IMR-90 (cell line): Measurements from ENCODE around the gene ARHGEF17. TPM values are rescaled to one million over a fixed set of nuclear protein-coding genes. Genes with fewer than 3 reads are reported as not detected.

Source experiments
- ATAC-seq: fragments of 200-7000 bp; cut with Tn5 transposase; 2 replicates; pipeline ENCODE4 v1.9.1; 2020; ENCODE audit warnings: low read depth, mild to moderate bottlenecking, moderate library complexity
- BruUV-seq: library from RNA; stranded (reverse); fragments of 400-500 nt; replicated peaks from 2 replicates; lab custom pipeline; 2021; lab: Mats Ljungman, UMichigan
- CTCF ChIA-PET: fragments of 300-600 bp; formaldehyde crosslinking; extraction: SDS; loops from one replicate; lab custom pipeline; 2021; ENCODE audit warnings: antibody characterized with exemption; lab: Yijun Ruan, JAX
- POLR2A ChIA-PET: fragments of 300-600 bp; sonication (Branson Sonifier 250); formaldehyde crosslinking; loops from one replicate; lab custom pipeline; 2022; ENCODE audit warnings: antibody characterized with exemption; ENCODE audit not compliant: unreplicated experiment; lab: Charles Lee
- DNase-seq: peaks from one replicate; pipeline ENCODE4 v3.0.0; 2013
- H2AFZ ChIP-seq: replicated peaks from 2 replicates; pipeline ENCODE3; 2013; ENCODE audit warnings: low read length, mild to moderate bottlenecking; ENCODE audit not compliant: poor library complexity
- H2AK5ac ChIP-seq: 2 replicates; pipeline ENCODE4 v1.6.1; 2013; ENCODE audit warnings: low read depth, low read length, inconsistent platforms
- H2AK9ac ChIP-seq: replicated peaks from 2 replicates; pipeline ENCODE3; 2013; ENCODE audit warnings: mild to moderate bottlenecking, low read depth, low read length, moderate library complexity; ENCODE audit not compliant: poor library complexity
- H2BK120ac ChIP-seq: 2 replicates; pipeline ENCODE4 v1.6.1; 2013; ENCODE audit warnings: low read depth, low read length, inconsistent platforms
- H2BK15ac ChIP-seq: 3 replicates; pipeline ENCODE4 v1.6.1; 2013; ENCODE audit warnings: low read depth, low read length, inconsistent platforms
- H2BK20ac ChIP-seq: 2 replicates; pipeline ENCODE4 v1.6.1; 2013; ENCODE audit warnings: low read depth, mild to moderate bottlenecking, inconsistent platforms, low read length, moderate library complexity
- H2BK5ac ChIP-seq: 2 replicates; pipeline ENCODE4 v1.6.1; 2013; ENCODE audit warnings: mild to moderate bottlenecking, low read depth, low read length, inconsistent platforms; ENCODE audit not compliant: poor library complexity, severe bottlenecking
- H3K14ac ChIP-seq: replicated peaks from 2 replicates; pipeline ENCODE4 v1.6.1; 2013; ENCODE audit warnings: low read depth, low read length, inconsistent platforms
- H3K18ac ChIP-seq: 2 replicates; pipeline ENCODE4 v1.6.1; 2013; ENCODE audit warnings: low read depth, low read length, control low read depth
- H3K23ac ChIP-seq: 2 replicates; pipeline ENCODE4 v1.6.1; 2013; ENCODE audit warnings: low read depth, low read length, inconsistent platforms
- H3K27ac ChIP-seq: 2 replicates; pipeline ENCODE4 v1.5.1; 2013; ENCODE audit warnings: mild to moderate bottlenecking, control low read depth, low read length; ENCODE audit not compliant: insufficient read depth
- H3K27me3 ChIP-seq: 2 replicates; pipeline ENCODE4 v1.6.1; 2013; ENCODE audit warnings: low read length; ENCODE audit not compliant: control insufficient read depth, insufficient read depth
- H3K36me3 ChIP-seq: 2 replicates; pipeline ENCODE4 v1.6.1; 2013; ENCODE audit warnings: low read length, mixed read lengths; ENCODE audit not compliant: control insufficient read depth, insufficient read depth
- H3K4ac ChIP-seq: 2 replicates; pipeline ENCODE4 v1.6.1; 2013; ENCODE audit warnings: low read depth, low read length, inconsistent platforms
- H3K4me1 ChIP-seq: 2 replicates; pipeline ENCODE4 v1.6.1; 2013; ENCODE audit warnings: low read length, mixed read lengths; ENCODE audit not compliant: control insufficient read depth, insufficient read depth
- H3K4me2 ChIP-seq: 2 replicates; pipeline ENCODE4 v1.6.1; 2013; ENCODE audit warnings: low read depth, mild to moderate bottlenecking, control low read depth, low read length, moderate library complexity
- H3K4me3 ChIP-seq: 2 replicates; pipeline ENCODE4 v1.5.1; 2013; ENCODE audit warnings: low read depth, mild to moderate bottlenecking, control low read depth, low read length, moderate library complexity; ENCODE audit not compliant: insufficient read depth
- H3K56ac ChIP-seq: 2 replicates; pipeline ENCODE4 v1.6.1; 2013; ENCODE audit warnings: low read length, inconsistent platforms; ENCODE audit not compliant: insufficient read depth; ENCODE audit errors: extremely low read depth
- H3K79me1 ChIP-seq, 2 experiments: 2 replicates each; pipeline ENCODE4 v1.6.1; 2013; ENCODE audit warnings: low read length in 2 of 2, inconsistent platforms in 1 of 2, low read depth in 1 of 2
- H3K9ac ChIP-seq: 2 replicates; pipeline ENCODE4 v1.6.1; 2013; ENCODE audit warnings: low read depth, low read length, control low read depth
- H3K9me1 ChIP-seq: 2 replicates; pipeline ENCODE4 v1.6.1; 2013; ENCODE audit warnings: low read length, inconsistent platforms; ENCODE audit not compliant: insufficient read depth
- H3K9me3 ChIP-seq: 2 replicates; pipeline ENCODE4 v1.6.1; 2013; ENCODE audit warnings: low read length; ENCODE audit not compliant: control insufficient read depth, insufficient read depth
- H4K20me1 ChIP-seq: 2 replicates; pipeline ENCODE4 v1.6.1; 2013; ENCODE audit warnings: low read length, inconsistent platforms; ENCODE audit not compliant: insufficient read depth
- H4K5ac ChIP-seq: 2 replicates; pipeline ENCODE4 v1.6.1; 2013; ENCODE audit warnings: mild to moderate bottlenecking, low read depth, low read length, control low read depth
- H4K8ac ChIP-seq, 2 experiments: 2 replicates each; pipeline ENCODE4 v1.6.1; 2013; ENCODE audit warnings: low read depth in 2 of 2, low read length in 2 of 2, control low read depth in 1 of 2, inconsistent platforms in 1 of 2
- H4K91ac ChIP-seq: 2 replicates; pipeline ENCODE4 v1.6.1; 2013; ENCODE audit warnings: low read depth, low read length, inconsistent platforms; ENCODE audit not compliant: insufficient read depth
- BHLHE40 ChIP-seq: fragments of 150-350 bp; IDR thresholded peaks from 2 replicates; pipeline ENCODE4 v1.6.1; 2016; ENCODE audit warnings: mild to moderate bottlenecking, low read depth, low read length
- CEBPB ChIP-seq: IDR thresholded peaks from 2 replicates; pipeline ENCODE4 v1.6.1; 2012; ENCODE audit warnings: low read depth, low read length, improper control_type of control experiment
- CHD1 ChIP-seq: IDR thresholded peaks from 2 replicates; pipeline ENCODE4 v1.6.1; 2012; ENCODE audit warnings: low read depth, low read length, improper control_type of control experiment
- CTCF ChIP-seq: conservative IDR thresholded peaks from 2 replicates; pipeline ENCODE4 v1.5.1; 2012; ENCODE audit warnings: mild to moderate bottlenecking, low read depth, low read length, improper control_type of control experiment
- ELK1 ChIP-seq: fragments of 150-350 bp; IDR thresholded peaks from 2 replicates; pipeline ENCODE4 v1.6.1; 2016; ENCODE audit warnings: low read depth, mild to moderate bottlenecking, low read length, moderate library complexity, borderline replicate concordance
- FOS ChIP-seq: fragments of 150-350 bp; IDR thresholded peaks from 2 replicates; pipeline ENCODE4 v1.6.1; 2016; ENCODE audit warnings: low read depth, low read length
- MXI1 ChIP-seq: IDR thresholded peaks from 2 replicates; pipeline ENCODE4 v1.6.1; 2012; ENCODE audit warnings: low read depth, mild to moderate bottlenecking, low read length, moderate library complexity, borderline replicate concordance
- POLR2A ChIP-seq: IDR thresholded peaks from 2 replicates; pipeline ENCODE4 v1.6.1; 2012; ENCODE audit warnings: mild to moderate bottlenecking, low read depth, low read length
- RAD21 ChIP-seq: IDR thresholded peaks from 2 replicates; pipeline ENCODE4 v1.6.1; 2012; ENCODE audit warnings: low read length, improper control_type of control experiment
- RCOR1 ChIP-seq: IDR thresholded peaks from 2 replicates; pipeline ENCODE4 v1.6.1; 2012; ENCODE audit warnings: mild to moderate bottlenecking, low read length, improper control_type of control experiment; ENCODE audit not compliant: insufficient replicate concordance
- RFX5 ChIP-seq: IDR thresholded peaks from 2 replicates; pipeline ENCODE4 v1.8.0; 2012; ENCODE audit warnings: low read depth, mild to moderate bottlenecking, low read length, moderate library complexity
- SMC3 ChIP-seq: fragments of 150-350 bp; IDR thresholded peaks from 2 replicates; pipeline ENCODE4 v1.6.1; 2016; ENCODE audit warnings: low read depth, mild to moderate bottlenecking, antibody characterized with exemption, low read length, moderate library complexity
- USF2 ChIP-seq: fragments of 150-350 bp; IDR thresholded peaks from 2 replicates; pipeline ENCODE4 v1.6.1; 2017; ENCODE audit warnings: mild to moderate bottlenecking, antibody characterized with exemption, low read length, low read depth
- WGBS, 2 experiments: methylation state at CpG; one replicate each; pipeline versions ENCODE4 v1.1.5 to v1.1.7; 2013; ENCODE audit warnings: missing lambda C conversion rate in 2 of 2; ENCODE audit not compliant: insufficient read length in 1 of 2; ENCODE audit errors: extremely low coverage in 2 of 2; 5-methylcytosine and 5-hydroxymethylcytosine counted together
- dilution Hi-C: fragments of 300-500 bp; cut with HindIII; formaldehyde crosslinking; loops from one replicate; pipeline ENCODE4 v1.14.3; 2018; ENCODE audit warnings: low sequenced_read_pairs; ENCODE audit not compliant: unreplicated experiment
- in situ Hi-C: fragments of 300-500 bp; cut with MboI; formaldehyde crosslinking; loops from 3 replicates; pipeline ENCODE4 v1.14.3; 2019; ENCODE audit warnings: low sequenced_read_pairs, inconsistent platforms, mixed read lengths
- intact Hi-C: fragments of 100-400 bp; cut with micrococcal nuclease; formaldehyde crosslinking; loops from 2 replicates; pipeline ENCODE4 v1.10.0; 2022
- polyA plus RNA-seq, 3 experiments: library from polyadenylated mRNA; depleted of rRNA; stranded (reverse); fragments of >200 nt; gene quantifications; 2 replicates each; pipeline ENCODE4 v1.2.3, GENCODE V29; 2012; ENCODE audit warnings: low replicate concordance in 1 of 3
- total RNA-seq: library from RNA; depleted of rRNA; stranded (reverse); fragments of >200 nt; gene quantifications from 2 replicates; pipeline ENCODE4 v1.2.3, GENCODE V29; 2012

Gene ARHGEF17
- total and polyA plus RNA-seq, 2 of the 4 experiments (the other 2 are of a cell fraction): 21.7 to 97.7 TPM

GRCh38 chr11:73306977-73307322 is 1.1 kb upstream of the ARHGEF17 start:
- in situ Hi-C loops (no loop called here), intact Hi-C loops (loop anchor here (1.0 to 10.0 kb wide), 6 partner anchors 28 to 354 kb away; partner anchors contain the start of genes FAM168A and RELT), dilution Hi-C loops (no loop called here)
- H2AK9ac ChIP-seq: peak overlapping the region; percentile 73
- ChIA-PET CTCF (interaction anchor here (0.6 to 3.4 kb wide), 14 partner anchors 9 to 1492 kb away, joined by 3 to 25 read pairs (median 4); no protein-coding TSS in a partner anchor), POLR2A (interaction anchor here (0.6 to 1.4 kb wide), 5 partner anchors 28 to 428 kb away, joined by 3 to 10 read pairs (median 5); no protein-coding TSS in a partner anchor)
- peak overlapping the region; percentile 93 for H3K27ac ChIP-seq
- peak overlapping the region; percentile 87 for H2AK5ac ChIP-seq
- H3K79me1 ChIP-seq: peaks cover 0 to 24% of the 10 kb centered on the region in 2 experiments; a peak in 2 of 4 replicates
- H2BK20ac ChIP-seq: peak overlapping the region; percentile 9
- H4K91ac ChIP-seq: peak overlapping the region; percentile 92
- BruUV-seq: TSS peak; percentile 45
- DNase-seq (no peak), ATAC-seq (no peak)
- TF ChIP-seq CEBPB (no peak), BHLHE40 (no peak), RCOR1 (no peak), USF2 (no peak), FOS (no peak), RFX5 (no peak), SMC3 (no peak), ELK1 (no peak), CTCF (no peak), POLR2A (no peak), MXI1 (no peak), RAD21 (no peak), CHD1 (no peak)
- peak overlapping the region; percentile 82 for H3K56ac ChIP-seq
- H3K9me1 ChIP-seq: no peaks in the 10 kb centered on the region
- H4K5ac ChIP-seq: peak overlapping the region; percentile 84
- peak overlapping the region; percentile 76 for H2BK5ac ChIP-seq
- H2BK15ac ChIP-seq: peak overlapping the region; percentile 83; the same call in 1 of the 3 replicates
- peaks cover 15% of the 10 kb centered on the region; the same call in 1 of the 2 replicates for H3K36me3 ChIP-seq
- H3K9ac ChIP-seq: peak overlapping the region; percentile 69
- peak overlapping the region; percentile 78 for H3K14ac ChIP-seq
- H3K23ac ChIP-seq: peak overlapping the region; percentile 73
- peak overlapping the region; percentile 67 for H3K18ac ChIP-seq
- peak overlapping the region; percentile 29 for H3K4me3 ChIP-seq
- H3K27me3 ChIP-seq: no peaks in the 10 kb centered on the region
- H4K8ac ChIP-seq: peak overlapping the region; percentile 92 to 93
- peak overlapping the region; percentile 83 for H3K4me2 ChIP-seq
- peak overlapping the region; percentile 78 for H2BK120ac ChIP-seq
- WGBS, 2 experiments: 5% methylated on average over 4 of the region's 18 CpGs; no CpG with 5 or more reads in 1 of the 2 experiments
- peak overlapping the region; percentile 80 for H3K4ac ChIP-seq
- H3K4me1 ChIP-seq: peaks cover 23% of the 10 kb centered on the region
- peak overlapping the region; percentile 87 for H2AFZ ChIP-seq
- H4K20me1 ChIP-seq: peaks cover 30% of the 10 kb centered on the region
- H3K9me3 ChIP-seq: no peaks in the 10 kb centered on the region
